GM11168 (cell line): ENCODE results near the gene IGLL5.

Experiments
- in situ Hi-C: fragments of 300-500 bp; cut with MboI; formaldehyde crosslinking; loops from one replicate; pipeline ENCODE4 v1.12.0; 2022; ENCODE audit warnings: low sequenced_read_pairs; ENCODE audit not compliant: unreplicated experiment

Gene IGLL5

DNA sequence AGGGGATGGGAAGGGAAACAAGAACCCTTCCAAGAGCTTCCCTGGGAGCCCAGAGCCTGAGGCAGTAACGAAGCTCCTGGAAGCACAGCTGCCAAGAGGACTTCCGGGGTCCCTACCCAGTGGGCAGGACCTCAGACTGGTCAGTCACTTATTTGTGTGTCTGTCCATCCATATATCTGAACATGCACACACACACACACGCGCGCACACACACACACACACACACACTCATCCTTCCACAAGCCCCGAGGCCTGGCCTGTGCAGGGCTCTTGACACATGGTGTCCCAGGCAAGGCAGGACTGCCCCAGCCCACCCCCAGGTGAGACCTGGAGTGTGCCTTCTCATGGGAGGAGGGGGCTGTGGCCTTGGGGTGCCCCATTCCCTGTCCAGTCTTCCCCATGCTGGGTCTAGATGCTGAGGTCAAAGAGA lies 44.9 kb downstream of the IGLL5 start:
- in situ Hi-C loops = no loop called here

DNA sequence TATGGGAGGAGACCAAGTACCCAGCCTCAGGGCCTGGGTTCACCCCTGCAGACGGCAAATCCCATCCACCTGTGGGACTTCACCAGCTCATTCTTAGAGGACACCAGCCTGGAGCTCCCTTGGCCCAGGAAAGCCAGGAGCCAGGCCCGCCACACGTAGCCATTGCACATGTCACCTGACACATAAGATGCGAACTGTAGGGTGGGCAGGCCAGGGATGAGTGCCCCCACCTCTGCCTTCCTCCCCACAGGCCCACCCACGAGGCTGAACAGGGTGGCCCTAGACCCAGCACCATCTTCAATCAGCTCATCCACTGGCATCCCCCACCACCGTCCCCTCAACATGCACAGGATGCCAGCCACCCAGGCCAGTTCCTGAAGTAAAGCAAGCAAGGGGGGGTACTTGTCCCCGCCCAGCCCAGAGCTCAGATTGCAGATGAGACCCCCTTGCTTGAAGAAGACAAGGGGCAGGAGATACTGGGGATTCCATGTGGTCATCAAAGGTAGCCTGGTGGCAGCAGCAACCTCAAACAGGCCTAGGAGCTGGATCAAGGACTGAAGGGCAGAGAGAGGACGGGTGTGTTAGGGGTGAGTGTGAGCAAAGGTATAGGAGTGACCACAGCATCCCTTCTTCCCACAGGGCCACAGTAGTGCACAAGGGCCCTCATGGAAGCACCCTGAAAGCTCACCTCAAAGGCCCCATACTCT lies 45.6 kb downstream of the IGLL5 start:
- in situ Hi-C loops = no loop called here

DNA sequence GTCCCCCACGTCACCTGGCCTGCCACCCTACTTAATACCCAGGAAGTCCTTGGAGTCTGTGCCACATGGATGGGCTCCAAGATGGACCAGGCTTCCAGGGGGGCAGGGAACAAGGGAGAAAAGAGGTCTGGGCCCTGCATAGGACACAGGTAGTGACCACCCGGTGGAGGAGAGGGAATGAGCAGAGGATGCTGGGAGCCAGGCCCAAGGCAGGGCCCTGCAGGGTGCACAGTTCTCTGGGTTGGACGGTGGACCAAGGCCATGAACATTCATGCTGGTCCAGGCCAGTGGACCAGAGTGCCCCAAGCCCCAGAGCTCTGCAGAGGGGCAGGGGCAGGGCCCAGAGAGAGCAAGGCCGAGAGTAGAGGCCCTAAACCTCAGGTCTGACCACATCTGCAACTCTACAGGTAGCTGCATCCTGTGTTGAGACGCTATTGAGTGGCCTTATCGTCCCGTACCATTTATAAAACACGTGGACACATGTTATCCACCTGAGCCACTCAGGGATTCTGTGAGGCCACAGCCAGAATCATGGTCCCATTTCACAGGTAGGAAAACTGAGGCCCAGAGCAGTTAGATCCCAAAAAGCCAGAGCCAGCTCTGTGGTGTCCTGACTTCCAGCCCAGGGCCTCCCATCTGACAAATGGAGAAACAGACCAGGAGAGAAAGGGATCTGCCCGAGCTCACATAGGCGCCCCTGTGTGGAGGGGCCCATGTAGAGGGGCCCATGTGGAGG lies 46.4 kb downstream of the IGLL5 start:
- in situ Hi-C loops = no loop called here

DNA sequence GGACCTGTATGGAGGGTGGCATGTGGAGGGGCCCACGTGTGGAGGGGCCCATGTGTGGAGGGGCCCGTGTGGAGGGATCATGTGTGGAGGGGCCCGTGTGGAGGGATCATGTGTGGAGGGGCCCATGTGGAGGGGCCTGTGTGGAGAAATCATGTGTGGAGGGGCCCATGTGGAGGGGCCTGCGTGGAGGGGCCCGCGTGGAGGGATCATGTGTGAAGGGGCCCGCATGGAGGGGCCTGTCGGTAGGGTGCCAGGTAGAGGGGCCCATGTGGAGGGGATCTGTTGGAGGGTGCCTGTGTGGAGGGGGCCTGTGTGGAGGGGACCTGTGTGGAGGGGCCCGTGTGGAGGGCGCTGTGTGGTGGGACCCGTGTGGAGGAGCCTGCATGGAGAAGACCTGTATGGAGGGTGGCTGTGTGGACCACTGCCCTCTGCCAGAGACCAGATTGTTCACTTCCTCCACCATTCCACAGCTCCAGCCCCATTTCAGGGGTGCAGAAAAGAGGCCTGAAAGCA lies 47.0 kb downstream of the IGLL5 start:
- in situ Hi-C loops = loop anchor here (5.0 kb wide), 1 partner anchor 47 kb away; the partner anchor contains the start of gene IGLL5

DNA sequence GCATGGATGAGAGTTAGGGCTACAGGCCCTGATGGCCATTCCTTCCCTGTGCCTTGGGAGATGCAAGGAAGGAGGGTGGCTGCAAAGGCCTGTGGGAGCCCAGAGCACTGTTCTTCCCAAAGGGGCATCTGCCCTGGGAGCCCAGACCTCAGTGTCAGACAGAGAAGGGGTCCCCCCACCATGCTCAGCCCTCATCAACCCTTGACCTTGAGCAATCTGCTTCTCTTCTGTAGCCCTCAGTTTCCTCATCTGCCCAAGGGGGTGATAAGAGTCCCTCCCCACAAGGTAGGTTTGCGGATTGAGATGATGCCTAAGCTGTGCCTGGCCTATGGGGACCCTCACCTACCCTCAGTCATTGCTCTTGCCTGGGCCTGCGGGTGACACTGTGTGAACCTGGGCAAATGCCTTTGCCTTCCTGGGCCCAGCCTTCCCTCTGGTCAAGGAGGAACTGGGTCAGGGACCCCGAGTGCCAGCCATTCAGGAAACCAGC lies 47.5 kb downstream of the IGLL5 start:
- in situ Hi-C loops = loop anchor here (5.0 kb wide), 1 partner anchor 48 kb away; the partner anchor contains the start of gene IGLL5

DNA sequence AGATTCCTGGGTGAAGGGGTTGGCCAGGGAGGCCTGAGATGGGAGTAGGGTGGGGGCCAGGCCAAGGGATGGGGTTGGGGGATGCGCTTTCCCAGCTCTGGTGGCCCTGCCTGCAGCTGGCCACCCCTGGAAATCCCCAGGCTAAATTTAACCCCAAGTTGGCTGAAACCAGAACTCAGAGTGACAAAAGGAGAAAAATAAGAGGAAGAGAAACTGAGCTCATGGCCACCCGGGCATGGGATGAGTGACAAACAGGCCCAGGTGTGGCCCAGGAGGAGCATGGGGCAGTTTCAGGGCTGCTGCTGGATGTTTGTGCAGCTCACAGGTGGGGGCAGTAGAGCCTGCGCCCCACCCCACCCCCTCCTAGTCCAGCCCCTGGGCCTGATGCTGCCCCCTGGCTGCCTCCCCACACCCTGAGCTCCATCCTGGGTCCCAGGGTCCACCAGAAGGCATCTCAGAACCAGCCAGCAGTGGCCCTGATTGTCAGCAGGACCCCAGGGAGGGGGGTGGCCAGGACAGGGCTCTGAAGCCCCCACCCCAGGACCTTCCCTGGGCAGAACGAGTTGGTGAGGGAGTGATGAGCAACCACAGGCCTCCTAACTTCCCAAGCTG lies 48.0 kb downstream of the IGLL5 start:
- in situ Hi-C loops = loop anchor here (5.0 kb wide), 1 partner anchor 48 kb away; the partner anchor contains the start of gene IGLL5

DNA sequence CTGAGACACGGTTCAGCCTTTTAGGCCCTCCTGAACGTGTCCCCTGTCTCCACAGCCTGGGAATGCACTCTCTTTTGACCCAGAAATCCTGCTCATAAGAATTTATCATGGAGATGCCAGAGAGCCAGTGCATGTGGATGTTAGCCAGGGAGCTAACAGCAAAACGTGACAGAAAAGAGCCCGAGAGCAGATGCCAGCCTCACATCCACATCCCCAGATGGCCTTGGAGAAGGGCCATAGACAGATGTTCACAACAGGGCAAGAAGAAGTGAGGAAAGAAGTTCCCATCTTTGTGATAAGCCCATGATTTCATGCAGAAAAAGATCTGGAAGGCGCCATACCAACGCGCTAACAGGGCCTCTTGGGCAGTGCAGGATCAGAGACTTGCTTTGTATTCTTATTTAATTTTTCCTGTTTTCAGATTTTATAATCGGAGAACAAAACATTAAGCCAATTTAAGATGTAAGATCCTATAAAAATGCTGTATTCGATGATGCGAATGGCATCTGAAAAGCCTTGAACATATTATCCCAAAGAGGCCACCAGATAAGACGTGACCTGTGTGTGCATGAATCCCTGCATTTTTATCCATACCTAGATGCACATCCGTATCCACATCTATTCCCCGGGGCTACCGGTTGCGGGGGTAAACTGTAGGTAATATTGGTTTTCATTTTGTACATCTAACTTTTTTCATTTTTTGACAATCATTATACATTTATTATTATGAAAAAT lies 48.7 kb downstream of the IGLL5 start:
- in situ Hi-C loops = loop anchor here (5.0 kb wide), 1 partner anchor 49 kb away; the partner anchor contains the start of gene IGLL5

DNA sequence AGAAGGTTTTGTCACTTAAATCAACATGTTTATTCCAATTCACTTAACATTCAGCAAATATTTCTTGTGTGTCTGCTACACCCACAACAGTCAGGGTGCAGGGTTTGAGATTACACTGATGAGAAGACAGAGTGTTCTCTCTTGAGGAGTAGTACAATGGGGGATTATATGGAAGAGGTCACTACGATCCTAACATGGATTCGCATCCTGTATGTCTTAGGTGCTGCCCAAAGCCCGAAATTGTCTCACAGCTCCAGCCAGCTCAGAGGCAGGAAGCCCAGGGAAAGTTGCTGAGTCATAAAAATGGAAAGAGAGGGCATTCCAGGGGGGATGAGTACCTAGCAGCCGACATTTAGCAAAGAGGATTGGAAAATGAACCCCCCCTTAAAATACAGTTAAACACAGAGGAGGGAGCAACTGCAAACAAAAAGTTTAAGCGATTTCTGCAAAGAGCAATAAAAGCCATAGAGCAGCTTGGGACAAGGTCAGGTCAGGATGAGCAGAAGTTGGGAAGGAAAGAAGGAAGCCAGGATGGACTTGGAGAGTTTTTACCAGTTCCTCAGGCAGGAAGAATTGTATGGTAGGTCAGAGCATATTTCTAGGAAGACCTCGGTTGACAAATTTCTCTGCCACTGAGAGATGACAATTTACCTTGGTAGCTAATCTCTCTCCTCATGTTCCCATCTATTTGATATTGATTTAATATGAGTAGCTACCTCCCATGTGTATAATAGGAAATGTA lies 49.5 kb downstream of the IGLL5 start:
- in situ Hi-C loops = loop anchor here (5.0 kb wide), 1 partner anchor 50 kb away; the partner anchor contains the start of gene IGLL5

DNA sequence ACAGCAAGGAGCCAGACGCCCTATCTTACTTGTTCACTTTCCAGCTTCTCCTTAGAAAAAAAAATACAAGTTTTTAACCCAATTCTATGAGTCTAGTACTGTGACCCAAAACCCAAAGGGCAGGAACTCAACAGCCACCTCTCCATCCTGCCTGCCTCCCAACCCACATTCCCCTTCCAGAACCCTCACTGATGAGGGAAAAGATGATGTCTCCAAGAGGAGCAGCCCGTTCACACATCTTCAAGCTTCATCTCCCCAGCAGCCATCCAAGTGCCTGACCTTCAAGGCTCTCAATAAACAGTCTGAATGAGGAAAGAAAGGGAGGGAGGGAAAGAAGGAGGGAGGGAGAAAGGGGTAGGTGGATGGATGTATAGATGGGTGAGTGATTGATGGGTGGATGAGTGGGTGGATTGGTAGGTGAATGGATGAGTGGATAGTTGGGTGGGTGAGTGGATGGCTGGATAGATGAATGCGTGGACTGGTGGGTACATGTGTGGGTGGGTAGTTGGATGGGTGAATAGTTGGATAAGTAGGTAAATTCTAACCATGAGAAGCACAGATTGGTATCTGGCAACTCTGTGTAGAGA lies 50.4 kb downstream of the IGLL5 start:
- in situ Hi-C loops = loop anchor here (5.0 kb wide), 1 partner anchor 51 kb away; the partner anchor contains the start of gene IGLL5

DNA sequence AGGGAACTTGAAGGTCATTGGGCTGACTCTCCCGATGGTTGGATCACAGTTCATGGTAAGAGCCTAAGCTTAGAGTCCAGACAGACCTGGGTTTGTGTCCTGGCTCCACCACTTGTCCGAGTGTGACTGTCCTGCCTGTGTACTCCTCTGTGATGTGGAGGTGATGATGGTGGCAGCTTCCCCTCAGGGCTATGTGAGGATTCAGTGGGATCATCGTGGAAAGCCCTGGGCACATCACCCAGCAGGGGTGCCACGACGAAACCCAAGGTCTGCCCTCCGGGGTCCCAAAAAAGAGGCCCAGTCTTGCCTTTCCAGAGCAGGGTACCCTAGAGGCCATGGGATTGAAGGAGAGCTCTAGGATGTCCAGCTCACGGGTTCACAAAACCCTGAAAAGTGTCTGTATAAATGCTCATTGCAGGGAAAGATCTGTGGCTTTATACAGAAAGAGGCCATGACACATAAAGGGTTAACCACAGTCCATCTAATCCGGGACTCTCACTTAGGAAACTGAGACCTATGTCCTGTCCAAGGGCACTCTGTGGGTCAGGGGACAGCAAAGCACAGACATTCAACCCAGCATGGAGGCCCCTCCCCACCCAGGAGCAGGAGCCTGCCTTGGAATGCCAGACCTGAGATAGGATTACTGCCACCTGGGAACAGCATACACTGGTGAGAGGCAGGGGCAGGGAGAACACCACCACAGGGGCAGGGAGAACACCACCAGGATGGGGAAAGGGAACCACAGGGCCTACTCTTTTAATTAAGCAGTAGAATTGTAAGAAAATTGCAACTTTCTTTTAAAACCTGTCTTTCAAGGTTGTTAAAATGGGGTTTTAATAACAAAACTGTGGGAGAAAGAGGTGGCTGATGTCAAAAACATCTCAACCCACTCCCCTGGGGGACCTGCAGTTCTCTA lies 51.3 kb downstream of the IGLL5 start:
- in situ Hi-C loops = loop anchor here (5.0 kb wide), 1 partner anchor 52 kb away; the partner anchor contains the start of gene IGLL5

DNA sequence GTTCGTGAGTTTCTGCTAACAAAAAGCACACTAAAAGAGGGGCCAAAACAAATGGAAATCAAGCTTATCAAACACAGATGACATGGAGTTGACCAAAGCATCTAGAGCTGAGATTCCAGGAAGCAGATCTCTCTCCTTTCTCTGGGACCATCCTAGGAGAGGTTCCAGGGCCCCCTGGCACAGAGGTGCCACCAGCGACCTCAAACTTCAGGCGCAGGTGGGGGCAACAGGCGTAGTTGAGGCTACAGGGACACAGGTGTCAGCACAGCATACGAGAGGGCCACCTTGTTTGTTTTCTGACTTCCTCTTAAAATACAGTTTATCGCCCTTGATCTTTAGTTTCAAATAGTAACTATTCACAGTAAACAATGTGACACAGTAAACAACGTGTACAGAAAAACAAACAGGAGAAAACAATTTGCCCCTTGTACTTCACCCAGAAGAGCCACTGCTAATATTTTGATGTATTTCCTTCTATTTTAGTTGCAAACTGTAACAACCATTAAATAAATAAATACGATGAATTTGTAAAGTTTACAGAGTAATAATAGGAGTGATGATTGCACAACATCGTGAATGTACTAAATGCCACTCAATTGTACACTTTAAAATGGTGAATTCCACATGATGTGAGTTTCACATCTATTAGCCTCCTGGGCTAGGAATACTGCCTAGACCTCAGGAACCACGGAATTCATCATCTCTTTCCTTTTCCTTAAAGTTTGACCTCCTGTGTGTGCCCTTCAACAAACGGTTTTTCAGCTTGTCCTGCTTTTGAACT lies 52.2 kb downstream of the IGLL5 start:
- in situ Hi-C loops = loop anchor here (5.0 kb wide), 1 partner anchor 52 kb away; the partner anchor contains the start of gene IGLL5

DNA sequence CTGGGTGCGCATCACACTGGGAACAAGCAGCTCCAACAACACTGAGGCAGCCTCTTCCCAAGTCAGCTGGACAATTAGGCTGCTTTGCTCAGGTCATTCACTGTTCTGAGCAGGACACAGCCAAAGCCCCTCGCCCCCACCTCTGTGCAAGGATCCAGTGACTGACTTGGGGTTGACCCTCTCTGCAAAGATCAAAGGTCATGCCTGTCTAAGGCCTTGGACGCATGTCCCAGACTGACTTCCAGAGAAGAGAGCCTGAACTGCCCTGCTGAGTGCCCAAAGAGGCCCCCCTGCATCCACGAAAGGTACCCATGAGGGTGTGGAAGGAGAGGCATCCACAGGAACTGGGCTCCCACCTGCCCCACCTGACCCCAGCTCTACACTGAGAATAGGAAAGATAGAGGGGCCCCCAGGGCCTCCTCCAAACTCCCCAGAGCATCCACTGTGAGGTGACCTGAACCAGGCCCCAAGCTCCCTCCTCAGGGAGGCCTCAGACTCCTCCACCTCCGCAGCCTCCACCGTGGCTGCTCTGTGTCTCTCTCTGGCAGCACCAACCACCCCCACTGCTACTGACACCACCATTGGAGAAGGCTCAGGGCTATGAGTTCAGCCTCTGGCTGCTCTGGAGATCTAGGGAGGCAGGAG lies 53.5 kb downstream of the IGLL5 start:
- in situ Hi-C loops = no loop called here

DNA sequence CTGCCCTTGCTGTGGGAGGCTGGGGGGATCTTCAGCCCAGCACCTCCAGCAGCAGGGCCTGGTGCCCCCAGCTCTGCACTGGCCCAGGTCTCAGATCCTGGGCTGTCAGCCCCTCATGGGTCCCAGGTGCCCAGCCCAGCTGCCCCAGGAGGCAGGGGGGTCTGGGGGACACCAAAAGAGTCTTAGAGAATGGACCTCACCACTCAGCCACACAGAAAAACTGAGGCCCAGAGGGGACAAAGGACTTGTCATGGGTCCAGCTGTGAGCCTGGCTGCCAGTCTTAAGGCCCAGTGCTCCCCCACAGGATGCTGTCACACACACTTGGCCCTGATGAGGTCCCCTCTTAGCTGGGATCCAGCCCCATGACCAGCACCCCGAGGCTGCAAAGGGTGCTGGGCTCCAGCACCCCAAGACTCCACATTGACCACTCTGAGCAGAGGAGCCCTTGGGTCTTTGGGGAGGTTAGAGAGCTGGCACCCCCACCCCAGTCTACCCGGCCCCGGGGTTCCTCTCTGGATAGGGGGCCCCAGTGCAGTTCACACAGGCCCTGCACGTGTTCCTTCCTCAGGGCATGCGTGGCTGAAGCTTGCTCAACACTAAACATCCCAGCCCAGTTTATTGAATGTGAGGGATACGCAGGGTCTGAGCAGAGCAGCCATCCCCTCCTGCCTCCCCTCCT lies 54.4 kb downstream of the IGLL5 start:
- in situ Hi-C loops = no loop called here

DNA sequence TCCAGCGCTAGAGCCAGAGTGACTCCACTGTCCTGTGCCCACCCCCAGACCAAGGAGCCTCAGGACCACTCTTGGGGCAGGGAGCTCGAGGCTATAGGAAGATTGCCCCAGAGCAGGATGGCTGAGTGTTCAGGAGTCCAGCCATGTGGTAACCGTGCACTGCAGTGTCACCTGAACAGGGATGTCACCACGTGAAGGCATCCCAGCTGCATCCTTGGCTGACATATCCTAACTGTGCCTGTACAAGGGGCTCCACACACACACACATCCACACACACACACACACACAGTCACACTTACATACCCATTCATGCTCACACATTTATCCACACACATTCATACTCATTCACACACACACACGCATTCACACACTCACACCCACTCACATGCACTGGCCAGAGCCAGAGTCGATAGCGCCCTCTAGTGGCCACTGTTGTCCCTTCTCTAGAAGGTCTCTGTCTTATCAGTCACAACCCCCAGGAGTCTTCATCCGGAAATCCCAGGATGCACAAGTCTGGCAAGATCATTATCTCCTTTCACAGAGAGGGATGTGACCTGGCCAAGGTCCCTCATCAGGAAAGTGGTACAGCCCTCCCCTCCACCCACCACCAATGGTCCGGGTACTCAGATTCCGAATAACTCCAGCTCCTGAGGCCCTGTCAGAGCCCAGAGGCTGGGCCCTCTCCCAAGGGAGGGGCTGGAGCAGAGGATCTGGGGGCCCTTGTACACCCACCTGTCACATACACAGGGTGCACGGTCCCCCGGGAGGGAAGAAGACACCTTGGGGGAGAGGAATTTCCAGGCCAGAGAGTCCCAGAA lies 55.1 kb downstream of the IGLL5 start:
- in situ Hi-C loops = no loop called here
